ENCODE results near the gene HS3ST4.

Gene HS3ST4

GRCh38 chr16:25897702-25898101, 205.9 kb downstream of the HS3ST4 start:
- DNase-seq, result no peak

- no peak for DNase-seq
These were observed 214.1 kb downstream of the HS3ST4 start for GRCh38 chr16:25905810-25906209.

- no peak for DNase-seq
These were observed 219.2 kb downstream of the HS3ST4 start for GRCh38 chr16:25910971-25911370.

GRCh38 chr16:25912321-25912720, 220.6 kb downstream of the HS3ST4 start:
- no peak for DNase-seq

DNA sequence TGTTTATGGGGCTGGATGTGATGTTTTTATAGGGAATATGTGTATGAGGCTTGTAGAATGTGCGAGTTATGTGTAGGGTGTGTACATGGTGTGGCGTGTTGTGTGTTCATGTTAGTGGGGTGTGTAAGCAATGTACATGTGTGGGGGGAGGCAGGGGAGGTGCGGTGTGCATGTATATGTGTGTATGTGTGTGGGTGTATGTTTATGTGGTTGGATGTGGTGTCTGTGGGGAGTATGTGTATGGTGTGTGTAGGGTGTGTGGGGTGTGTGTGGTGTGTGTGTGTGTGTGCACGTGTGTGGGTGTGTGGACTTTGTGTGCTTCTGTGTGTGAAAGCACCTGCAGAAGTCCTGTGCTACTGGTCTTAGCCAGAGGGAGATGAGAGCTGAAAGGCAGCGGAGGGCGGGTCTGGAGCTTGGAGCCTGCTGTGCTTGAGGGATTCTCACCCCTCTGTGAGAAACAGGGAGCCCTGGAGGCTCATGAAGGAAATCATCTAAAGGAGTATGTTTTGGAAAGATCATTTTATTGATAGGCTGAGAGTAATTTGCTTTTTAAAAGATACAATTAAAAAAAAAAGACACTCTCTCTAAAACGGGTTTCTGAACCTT, 222.7 kb downstream of the HS3ST4 start:
- no peak for DNase-seq

- no peak for DNase-seq
These were observed 224.3 kb downstream of the HS3ST4 start for GRCh38 chr16:25916037-25916436.

DNA sequence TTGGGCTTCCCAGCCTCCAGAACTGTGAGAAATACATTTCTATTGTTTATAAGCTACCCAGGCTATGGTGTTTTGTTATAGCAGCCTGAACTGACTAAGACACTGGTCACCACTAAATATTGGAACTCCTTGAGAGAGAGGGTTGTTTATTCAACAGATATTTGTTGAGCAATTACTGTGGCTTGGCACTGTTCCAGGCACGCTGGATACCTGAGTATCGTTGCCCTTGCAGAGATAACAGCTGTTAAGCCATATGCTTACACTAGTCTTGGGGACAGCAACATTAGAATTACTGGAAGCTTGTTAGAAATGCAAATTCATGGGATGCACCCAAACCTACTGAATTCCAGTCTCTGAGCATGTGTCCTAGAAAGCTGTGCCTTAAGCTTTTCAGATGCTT, 230.7 kb downstream of the HS3ST4 start:
- DNase-seq, result no peak

DNA sequence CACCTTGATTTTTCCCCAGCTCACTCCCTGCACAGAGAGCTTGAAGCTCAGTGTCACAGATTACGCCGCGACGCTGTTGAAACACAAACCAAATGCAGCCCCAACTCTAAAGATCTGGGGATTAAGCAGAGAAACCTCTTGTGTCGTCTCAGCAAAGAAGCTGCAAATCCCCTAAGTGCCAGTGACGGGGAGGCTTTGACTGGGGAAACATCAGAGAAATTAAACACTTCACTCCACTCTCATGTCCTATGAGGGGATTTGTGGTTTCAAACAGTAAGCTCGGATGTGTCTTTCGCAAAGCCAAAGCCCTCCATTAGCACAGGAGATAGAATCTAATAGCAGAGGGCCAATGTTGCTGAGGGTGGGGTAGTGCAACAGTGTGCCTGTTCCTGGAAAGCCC, 233.7 kb downstream of the HS3ST4 start:
- no peak for DNase-seq

- no peak for DNase-seq
These were observed 239.8 kb downstream of the HS3ST4 start for GRCh38 chr16:25931473-25932035.

GRCh38 chr16:25941800-25942499, 250.2 kb downstream of the HS3ST4 start:
- no peak for DNase-seq

DNA sequence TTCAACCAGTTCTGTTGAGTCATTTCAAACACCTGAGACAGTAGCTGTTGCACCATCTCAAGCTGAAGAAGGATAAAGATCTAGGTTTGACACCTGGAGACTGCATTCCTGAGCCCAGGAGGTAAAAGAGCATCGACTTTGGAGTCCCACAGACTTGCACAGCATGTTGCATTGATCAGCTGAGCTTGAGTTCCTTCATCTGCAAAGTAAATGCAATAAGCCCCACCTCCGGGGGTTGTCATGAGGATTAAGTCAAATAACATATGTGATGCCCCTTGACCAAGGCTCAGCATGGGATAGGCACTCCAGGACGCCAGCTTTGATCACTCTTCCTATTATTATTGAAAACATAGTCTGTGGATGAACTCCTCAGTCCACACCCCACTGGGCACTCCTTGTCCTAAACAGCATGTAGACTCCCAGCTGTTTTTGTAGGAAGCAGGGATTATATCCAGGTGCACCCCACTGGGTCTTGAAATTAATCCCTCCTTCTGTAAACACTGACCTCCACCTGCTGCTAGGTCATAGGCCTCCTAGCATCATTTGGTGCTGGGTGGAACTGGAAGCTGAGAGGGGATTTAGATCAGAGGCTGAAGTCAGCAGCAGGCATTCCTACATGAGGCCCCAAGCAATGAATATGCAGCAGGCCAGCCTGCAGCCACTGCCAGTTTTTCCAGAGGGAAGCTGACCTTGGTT, 259.0 kb downstream of the HS3ST4 start:
- no peak for DNase-seq

DNA sequence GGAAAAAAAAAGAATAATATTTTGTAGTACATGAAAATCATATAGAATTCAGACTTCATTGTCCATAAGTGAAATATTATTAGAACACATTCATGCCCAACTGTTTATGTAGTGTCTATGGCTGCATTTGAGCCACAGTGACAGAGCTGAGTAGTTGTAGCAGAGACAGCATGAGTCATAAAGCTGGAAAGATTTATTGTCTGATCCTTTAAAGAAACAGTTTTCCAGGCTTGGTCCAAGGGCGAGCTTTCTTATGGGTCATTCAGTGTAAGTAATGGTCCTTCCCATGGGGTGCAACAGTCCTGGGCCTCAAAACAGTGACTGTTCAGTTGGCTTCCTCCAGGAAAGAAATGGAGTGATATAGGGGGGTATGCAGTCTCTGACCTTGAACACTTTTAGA, 260.2 kb downstream of the HS3ST4 start:
- no peak for DNase-seq

DNA sequence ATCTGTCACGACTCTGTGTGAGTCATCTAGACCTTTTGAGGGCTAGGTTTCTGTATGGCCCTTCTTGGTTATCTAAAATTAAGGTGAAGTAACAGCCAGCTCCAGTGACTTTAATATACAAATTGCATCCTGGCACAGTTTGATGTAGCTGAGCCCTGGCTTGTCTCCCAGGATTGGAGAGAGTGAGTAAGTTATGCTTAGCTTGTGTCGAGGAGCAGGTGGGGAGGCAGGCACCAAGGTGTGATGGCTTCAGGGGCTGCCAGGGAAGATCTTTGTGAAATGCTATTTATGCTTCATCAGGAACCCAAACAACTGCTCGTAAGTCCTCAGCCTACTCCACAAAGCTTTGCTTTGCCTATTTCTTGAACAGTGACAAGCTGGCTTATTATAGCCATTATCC, 261.2 kb downstream of the HS3ST4 start:
- DNase-seq, result no peak

DNA sequence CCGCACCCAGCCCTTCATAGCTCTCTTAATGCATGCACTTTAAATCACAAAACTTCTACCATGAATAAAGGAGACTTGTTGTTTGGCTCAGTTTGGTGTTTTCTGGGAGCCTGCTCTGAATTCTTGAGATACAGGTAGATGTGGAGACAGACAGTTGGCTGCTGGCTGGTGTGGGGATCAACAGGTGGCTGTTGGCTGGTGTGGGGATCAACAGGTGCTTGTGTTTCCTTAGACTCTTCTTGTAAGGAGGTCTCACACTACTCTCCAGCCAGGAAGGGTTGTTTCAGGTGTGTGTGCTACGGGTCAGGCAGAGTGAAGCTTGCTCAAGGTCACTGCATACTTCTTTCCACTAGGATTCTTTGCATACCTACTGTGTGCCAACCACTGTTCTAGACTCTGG, 265.9 kb downstream of the HS3ST4 start:
- DNase-seq, result no peak

DNA sequence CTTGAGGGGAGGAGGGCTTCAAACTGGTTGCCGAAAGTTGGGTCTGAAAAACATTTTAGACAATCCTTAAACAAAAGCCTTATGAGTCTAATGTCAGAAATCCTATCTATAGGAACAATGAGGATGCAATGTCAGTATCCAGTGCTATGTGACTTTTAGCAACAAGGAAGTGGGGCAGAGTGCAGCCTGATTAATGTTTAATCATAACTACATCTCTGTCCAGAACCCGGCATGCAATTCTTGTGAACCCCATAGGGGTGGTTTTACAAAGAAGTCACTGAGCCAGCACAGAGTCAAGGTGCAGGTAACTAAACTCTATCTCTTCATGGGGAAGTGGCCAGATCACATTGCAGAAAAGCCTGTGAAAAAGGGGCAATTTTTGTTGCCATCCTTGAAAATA, 267.5 kb downstream of the HS3ST4 start:
- DNase-seq, result no peak

- no peak for DNase-seq
These were observed 274.7 kb downstream of the HS3ST4 start for GRCh38 chr16:25966172-25967097.

GRCh38 chr16:25977121-25977520, 285.4 kb downstream of the HS3ST4 start:
- no peak for DNase-seq

DNA sequence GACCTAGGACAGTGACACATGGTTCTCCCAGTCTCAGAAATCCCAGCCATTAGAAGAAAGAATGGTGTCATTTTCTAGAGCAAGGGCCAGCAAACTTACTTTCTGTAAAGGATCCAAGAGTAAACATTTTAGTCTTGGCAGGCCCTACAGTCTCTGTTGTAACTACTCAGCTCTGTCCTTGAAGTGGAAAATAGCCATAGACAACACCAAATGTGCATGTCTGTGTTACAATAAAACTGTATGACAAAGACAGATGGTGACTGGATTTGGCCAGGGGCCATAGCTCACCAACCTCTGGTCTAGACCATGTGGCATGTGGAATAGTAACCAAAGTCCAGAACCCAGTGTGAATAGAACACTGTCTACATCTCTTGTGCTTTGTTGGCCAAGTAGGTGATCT, 286.5 kb downstream of the HS3ST4 start:
- no peak for DNase-seq

DNA sequence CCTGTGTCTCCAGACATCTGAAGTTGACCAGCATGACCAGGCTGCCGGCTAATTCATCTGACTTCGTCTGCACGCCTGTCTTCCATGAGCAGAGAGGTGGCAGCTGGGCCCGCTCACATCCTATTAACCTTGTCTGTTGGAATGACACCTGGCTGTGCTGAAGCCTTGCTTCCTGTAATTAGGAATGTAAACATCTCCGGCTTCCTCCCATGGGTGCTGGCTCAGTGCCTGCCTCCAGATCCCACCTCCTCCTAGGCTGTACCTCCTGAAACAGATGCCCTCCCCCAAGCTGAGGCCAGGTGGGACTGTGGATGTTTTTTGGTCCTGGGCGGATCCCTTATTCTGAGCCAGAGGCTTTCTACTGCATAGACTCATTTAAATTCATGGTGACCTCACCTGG, 296.3 kb downstream of the HS3ST4 start:
- DNase-seq, result no peak

DNA sequence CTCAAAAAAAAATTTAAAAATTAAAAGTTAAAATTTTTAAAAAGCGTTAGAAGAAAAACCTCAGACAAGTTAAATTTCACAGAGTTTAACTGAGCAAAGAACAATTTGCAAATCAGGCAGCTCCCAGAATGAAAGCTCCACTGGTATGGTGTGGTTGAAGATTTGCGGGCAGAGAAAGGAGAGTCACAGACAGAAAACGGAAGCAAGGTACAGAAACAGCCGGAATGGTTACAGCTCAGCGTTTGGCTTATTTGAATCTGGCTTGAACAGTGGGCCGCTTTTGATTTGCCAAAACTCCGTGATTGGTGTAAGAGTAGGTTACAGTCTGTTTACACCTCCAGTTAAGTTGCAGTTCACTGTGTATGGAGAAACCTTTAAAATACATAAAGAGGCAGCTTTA, 297.1 kb downstream of the HS3ST4 start:
- DNase-seq, result no peak

DNA sequence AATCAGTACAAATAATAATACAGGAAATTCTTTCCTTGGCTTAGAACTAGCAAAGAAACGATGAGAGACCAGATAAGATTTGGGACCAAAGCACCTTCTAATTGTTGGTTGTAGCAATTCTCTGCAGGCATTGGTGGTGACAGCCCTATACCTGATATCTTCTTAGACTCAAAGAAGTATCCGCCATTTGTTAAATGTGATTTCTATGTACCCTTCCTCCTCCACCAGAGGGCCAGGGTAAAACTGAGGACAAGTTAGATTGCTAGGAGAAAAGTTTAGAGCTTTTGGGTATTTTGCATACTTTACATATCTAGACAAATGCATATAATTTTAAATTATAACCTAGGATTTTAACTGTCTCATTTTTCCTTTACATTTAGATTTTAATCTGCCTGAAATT, 304.3 kb downstream of the HS3ST4 start:
- no peak for DNase-seq

GRCh38 chr16:26005336-26005735, 313.6 kb downstream of the HS3ST4 start:
- no peak for DNase-seq

GRCh38 chr16:26012376-26012775, 320.6 kb downstream of the HS3ST4 start:
- DNase-seq, result no peak
